C4-2B (cell line): ENCODE measurements around the gene VIM.
A peak's percentile ranks its signal among the peaks of the same experiment; 100 is the strongest.

ENCODE experiments used
- ZFX ChIP-seq: fragments of 450-650 bp; IDR thresholded peaks from 2 replicates; pipeline ENCODE4 v1.6.1; 2017
- TF ChIP-seq, protein P1 (sequence below): fragments of 450-650 bp; conservative IDR thresholded peaks from 2 replicates; pipeline ENCODE4 v1.5.1; 2017; ENCODE audit warnings: mild to moderate bottlenecking

DNA sequence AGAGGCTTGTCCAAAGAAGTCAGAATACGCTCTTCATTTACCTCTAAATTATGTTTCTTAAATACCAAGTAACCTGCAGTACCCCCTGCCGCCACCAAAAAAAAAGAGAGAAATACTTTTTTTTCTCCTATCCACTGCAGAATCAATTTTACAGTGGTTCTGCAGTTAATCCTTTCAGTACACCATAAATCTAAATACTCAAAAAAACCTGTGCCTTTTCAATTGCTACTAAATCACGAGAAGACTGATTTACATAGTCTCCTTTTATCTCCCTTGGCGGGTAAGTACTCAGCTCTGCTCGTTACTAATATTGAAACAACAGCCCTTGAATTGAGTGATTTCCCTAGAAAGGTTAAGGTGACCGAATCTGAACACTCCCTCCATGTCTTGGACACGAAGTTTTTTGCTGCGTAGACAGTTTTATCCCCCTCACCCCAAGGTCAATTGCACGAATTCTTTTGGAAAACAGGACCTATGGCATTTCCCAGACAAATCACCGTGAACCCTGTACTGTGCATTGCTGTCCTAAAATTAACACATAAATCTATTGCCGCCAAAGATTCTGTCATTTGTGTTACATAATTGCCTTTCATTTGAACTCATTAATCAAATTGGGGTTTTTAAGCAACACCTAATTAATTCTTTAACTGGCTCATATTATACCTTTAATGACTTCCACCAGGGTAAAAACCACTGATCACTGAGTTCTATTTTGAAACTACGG lies 512 bp upstream of the VIM start:
- TF ChIP-seq, protein P1, sequence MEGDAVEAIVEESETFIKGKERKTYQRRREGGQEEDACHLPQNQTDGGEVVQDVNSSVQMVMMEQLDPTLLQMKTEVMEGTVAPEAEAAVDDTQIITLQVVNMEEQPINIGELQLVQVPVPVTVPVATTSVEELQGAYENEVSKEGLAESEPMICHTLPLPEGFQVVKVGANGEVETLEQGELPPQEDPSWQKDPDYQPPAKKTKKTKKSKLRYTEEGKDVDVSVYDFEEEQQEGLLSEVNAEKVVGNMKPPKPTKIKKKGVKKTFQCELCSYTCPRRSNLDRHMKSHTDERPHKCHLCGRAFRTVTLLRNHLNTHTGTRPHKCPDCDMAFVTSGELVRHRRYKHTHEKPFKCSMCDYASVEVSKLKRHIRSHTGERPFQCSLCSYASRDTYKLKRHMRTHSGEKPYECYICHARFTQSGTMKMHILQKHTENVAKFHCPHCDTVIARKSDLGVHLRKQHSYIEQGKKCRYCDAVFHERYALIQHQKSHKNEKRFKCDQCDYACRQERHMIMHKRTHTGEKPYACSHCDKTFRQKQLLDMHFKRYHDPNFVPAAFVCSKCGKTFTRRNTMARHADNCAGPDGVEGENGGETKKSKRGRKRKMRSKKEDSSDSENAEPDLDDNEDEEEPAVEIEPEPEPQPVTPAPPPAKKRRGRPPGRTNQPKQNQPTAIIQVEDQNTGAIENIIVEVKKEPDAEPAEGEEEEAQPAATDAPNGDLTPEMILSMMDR = peak; percentile 50
- TF ChIP-seq ZFX = no peak
